LoVo (cell line): ENCODE results near the gene CPT1C.
"Not testable (repeated sequence)": the region's sequence is repeated elsewhere in the genome, so short reads cannot be mapped to it uniquely, and the experiment has no call there.

ENCODE experiments used
- DNase-seq: peaks from one replicate; pipeline ENCODE4 v3.0.0-alpha.2; 2016; ENCODE audit warnings: low spot score

Gene CPT1C

GRCh38 chr19:49704888-49705642 is 14.1 kb downstream of the CPT1C start:
- DNase-seq: no peak

DNA sequence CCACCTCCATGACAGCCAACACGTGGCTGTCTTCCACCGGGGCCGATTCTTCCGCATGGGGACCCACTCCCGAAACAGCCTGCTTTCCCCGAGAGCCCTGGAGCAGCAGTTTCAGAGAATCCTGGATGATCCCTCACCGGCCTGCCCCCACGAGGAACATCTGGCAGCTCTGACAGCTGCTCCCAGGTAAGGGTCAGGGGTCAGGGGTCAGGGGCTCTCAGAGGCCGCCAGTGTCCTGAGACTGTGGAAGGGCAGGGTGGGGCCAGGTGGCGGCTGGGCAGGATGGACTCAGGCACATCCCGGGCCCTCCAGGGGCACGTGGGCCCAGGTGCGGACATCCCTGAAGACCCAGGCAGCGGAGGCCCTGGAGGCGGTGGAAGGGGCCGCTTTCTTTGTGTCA is 15.0 kb downstream of the CPT1C start:
- no peak for DNase-seq

GRCh38 chr19:49710372-49710951 is 19.5 kb downstream of the CPT1C start:
- DNase-seq: no peak

- DNase-seq: peak; percentile 8
Measured at GRCh38 chr19:49712397-49712859, 21.5 kb downstream of the CPT1C start.

- no peak for DNase-seq
Measured at GRCh38 chr19:49713236-49713845, 22.4 kb downstream of the CPT1C start.

- DNase-seq: no peak
Measured at GRCh38 chr19:49716154-49716553, 25.2 kb downstream of the CPT1C start.

DNA sequence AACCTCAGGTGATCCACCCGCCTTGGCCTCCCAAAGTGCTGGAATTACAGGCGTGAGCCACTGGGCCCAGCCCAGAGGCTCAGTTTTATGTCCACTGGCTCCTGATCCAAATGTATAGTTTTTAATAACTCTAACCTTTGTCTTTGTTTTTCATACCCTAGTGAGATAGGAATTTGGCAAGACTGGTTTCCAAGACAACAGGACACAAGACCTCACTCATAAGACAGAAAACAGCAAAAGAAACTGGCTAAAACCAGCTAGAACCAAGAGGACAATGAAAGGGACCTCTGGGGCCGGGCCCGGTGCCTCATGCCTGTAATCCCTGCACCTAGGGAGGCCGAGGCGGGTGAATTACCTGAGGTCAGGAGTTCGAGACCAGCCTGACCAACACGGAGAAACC is 27.6 kb downstream of the CPT1C start:
- no peak for DNase-seq

- no peak for DNase-seq
Measured at GRCh38 chr19:49718991-49719390, 28.1 kb downstream of the CPT1C start.

DNA sequence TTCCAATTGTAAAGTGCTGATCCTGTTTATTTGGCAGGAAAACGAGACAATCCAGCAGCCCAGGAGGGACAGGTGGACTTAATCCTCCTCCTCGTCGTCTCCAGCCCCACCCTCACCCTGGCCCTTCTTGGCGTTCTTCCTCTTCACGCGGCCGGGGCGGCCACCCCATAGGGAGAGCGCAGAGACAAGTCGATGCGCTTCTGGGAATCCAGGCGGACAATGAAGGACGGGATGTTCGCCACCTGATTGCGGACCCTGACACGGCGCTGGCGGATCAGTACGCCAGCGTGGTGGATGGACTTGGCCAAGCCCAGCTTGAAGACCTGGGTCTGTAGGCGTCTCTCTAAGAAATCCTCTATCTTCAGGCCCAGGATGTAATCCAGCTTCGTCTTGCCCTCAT is 28.5 kb downstream of the CPT1C start:
- DNase-seq: not testable (repeated sequence)

- DNase-seq: no peak
Measured at GRCh38 chr19:49727217-49728030, 36.5 kb downstream of the CPT1C start.

DNA sequence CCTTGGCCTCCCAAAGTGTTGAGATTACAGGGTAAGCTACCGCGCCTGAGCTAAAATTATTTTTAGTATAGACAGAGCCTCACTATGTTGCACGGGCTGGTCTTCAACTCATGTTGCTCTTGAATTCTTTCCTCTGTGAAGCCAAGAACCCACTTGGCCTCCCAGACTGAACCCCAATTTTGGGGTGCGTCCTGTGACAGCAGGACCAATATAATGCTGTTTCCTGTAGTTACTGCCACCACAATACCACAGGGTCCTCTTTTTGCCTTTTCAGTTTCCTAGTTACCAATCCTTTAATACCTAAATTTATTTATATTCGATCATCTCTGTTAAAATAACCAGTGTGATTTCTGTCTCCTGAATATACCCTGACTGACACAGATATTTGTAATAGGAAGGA is 39.2 kb downstream of the CPT1C start:
- DNase-seq: no peak

GRCh38 chr19:49738268-49738667 is 47.4 kb downstream of the CPT1C start:
- DNase-seq: no peak

DNA sequence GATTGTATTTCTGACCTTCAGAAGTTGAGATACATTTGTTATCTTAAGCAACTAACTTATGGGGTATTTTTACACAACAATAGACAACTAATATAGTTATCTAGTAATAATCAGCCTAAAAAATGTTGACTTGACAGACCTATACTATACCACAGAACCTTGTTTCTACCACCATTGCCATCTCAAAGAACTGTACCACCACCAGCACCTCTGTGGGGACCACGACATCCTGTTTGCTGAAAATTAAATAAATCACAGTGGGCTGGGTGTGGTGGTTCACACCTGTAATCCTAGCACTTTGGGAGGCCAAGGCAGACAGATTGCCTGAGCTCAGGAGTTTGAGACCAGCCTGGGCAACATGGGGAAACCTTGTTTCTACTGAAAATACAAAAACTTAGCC is 48.2 kb downstream of the CPT1C start:
- no peak for DNase-seq

DNA sequence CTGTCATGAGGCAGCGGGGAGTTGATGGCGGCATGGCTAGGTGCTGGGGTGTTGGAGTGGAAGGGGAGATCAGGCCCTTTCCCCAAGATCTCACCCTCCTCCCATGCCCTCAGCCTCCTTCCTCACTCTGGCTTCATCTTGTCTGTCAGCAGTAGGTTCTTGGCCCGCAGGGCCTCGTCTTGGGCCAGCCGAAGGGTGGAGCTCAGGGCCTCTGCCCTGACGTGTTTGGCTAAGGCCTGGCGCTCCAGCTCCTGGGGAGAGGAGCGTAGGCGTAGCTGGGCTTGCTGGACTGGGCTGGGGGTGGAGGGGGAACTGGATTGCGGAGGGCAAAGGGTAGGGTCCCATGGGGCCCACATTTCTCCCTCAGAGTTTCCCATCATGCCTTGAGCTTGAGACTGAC is 49.0 kb downstream of the CPT1C start:
- DNase-seq: no peak

- no peak for DNase-seq
Measured at GRCh38 chr19:49741210-49741844, 50.4 kb downstream of the CPT1C start.

DNA sequence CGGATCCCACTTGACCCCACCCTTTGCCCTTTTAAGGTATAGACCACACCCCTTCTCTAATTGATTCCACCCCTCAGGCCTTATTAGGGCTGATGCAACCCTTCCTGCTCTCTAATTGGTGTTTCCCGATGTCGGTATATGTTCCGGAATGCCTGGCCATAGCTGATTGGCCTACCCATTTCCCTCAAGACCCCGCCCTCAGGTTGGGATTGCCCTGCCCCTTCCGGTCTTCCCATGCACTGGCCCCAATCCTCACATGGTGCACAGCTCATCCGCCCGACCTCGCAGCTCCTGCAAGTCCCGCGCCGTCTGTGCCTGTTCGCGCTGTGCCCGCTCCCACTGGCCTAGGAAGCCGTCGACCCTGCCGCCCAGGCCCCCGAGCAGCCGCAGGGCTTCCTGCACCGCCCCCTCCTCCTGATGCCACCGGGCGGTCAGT is 54.0 kb downstream of the CPT1C start:
- DNase-seq: no peak

DNA sequence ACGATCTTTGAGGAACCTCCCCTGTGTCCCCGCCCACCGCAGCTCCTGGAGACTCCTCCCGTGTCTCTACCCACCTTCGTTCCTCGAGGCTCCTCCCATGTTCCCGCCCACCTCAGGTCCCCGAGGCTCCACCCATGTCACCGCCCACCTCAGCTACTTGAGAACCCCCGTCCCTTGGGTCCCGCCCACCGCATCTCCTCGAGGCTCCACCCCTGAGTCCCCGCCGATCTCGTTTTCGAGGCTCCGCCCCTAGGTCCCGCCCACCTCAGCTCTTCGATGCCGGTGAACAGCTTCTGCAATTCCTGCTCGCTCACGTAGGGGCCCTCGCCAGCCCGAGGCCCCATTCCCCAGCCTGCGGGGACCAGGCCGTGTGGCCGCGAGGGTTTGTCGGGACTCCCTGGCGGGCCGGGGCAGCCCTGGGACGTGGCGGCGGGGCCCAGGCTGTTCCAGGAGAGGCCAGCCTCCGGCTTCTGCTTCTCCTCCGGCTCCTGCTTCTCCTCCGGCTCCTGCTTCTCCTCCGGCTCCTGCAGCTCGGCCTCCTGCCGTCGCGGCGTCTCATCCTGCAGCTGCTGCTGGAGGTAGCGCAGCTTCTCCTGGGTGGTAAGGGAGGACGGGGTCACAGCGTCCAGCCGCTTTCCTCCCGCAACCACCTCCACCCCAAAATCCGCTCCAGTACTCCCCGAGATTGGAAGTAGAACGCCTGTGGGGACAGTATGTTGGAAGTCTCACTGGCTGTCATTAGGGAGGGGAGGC is 55.5 kb downstream of the CPT1C start:
- DNase-seq: no peak

DNA sequence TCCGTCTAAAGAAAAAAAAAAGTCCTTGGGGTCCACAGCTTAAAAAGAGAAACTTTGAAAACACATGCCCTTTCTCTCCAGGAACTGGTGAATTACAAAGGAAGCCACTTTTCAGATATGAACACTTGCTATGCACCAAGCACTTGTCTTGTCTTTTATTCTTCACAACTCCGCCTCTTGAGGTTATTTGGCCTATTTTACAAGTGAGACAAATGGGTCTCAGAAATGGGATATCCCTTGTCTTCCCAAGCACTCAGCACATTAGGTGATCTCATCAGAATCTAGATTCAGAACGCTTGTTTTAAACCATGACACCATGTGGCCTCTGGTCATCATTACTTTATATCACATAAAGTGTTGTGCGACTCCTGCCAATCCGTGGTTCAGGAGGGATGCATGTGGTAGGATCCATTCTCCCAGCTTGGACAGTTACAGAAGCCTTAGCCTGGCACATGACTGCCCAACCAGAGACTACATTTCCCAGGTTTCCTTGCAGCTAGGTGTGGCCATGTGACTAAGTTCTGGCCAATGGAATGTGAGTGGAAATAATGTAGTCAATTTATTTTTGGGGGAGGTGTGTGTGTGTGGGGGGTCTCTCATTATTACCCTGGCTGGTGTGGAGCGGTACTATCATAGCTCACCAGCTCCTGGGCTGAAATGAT is 58.3 kb downstream of the CPT1C start:
- DNase-seq: no peak

DNA sequence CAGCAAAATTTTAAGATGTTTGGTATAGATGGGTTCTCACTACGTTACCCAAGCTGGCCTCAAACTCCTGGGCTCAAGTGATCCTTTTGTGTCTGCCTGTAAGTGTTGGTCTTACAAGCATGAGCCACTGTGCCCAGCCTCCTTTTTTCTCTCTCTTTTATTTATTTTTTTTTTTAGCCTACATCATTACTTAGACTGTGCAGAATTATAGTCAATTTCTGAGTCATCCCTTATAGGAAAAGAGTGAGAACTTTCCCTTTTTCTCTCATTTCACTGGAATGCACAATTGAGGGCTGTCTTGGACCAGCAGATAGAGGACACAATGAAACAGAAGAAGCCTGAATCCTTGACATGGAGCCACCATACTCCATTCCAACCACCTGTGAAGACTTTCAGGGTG is 58.9 kb downstream of the CPT1C start:
- no peak for DNase-seq

- no peak for DNase-seq
Measured at GRCh38 chr19:49752701-49753100, 61.8 kb downstream of the CPT1C start.

DNA sequence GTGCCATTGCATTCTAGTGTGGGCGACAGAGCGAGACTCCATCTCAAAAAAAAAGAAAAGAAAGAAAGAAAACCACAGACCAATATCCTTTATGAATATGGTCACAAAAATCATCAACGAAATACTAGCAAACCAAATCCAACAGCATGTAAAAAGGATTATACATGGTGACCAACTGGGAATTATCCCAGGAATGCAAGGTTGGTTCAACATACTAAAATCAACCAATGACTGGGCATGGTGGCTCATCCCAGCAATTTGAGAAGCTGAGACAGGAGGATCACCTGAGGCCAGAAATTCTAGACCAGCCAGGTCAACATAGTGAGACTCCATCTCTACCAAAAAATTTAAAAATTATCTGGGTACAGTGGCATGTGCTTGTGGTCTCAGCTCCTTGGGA is 65.0 kb downstream of the CPT1C start:
- no peak for DNase-seq
